HG02571 (cell line): ENCODE data around the gene CCDC183.
"Not testable (repeated sequence)": the region's sequence is repeated elsewhere in the genome, so short reads cannot be mapped to it uniquely, and the experiment has no call there.

ENCODE experiments used
- ATAC-seq: cut with Tn5 transposase; IDR thresholded peaks from one replicate; pipeline ENCODE4 v1.9.1; 2021; ENCODE audit warnings: mild to moderate bottlenecking, moderate library complexity; ENCODE audit not compliant: unreplicated experiment

CCDC183 gene

GRCh38 chr9:136796238-136796774, at the start of gene CCDC183:
TSS of gene CCDC183 (plus strand) at chr9:136796338. CDS start at chr9:136796398, 60 bp downstream.
- no peak for ATAC-seq

- ATAC-seq = no peak
Measured at GRCh38 chr9:136746621-136747020, 49.5 kb upstream of the CCDC183 start.

GRCh38 chr9:136747161-136748060, 48.7 kb upstream of the CCDC183 start:
- ATAC-seq = no peak

- ATAC-seq = no peak
Measured at GRCh38 chr9:136748201-136748600, 47.9 kb upstream of the CCDC183 start, which contains the start of gene LCN6. TSS of gene LCN6 (minus strand) at chr9:136748525. CDS start at chr9:136748483, 42 bp downstream.

- ATAC-seq = no peak
Measured at GRCh38 chr9:136748666-136749611, 47.2 kb upstream of the CCDC183 start.

- no peak for ATAC-seq
Measured at GRCh38 chr9:136750526-136750925, 45.6 kb upstream of the CCDC183 start.

- ATAC-seq = no peak
Measured at GRCh38 chr9:136751244-136751643, 44.9 kb upstream of the CCDC183 start.

- ATAC-seq = no peak
Measured at GRCh38 chr9:136751814-136752213, 44.3 kb upstream of the CCDC183 start.

- ATAC-seq = no peak
Measured at GRCh38 chr9:136753371-136754058, 42.6 kb upstream of the CCDC183 start.

GRCh38 chr9:136754059-136754572, 42.0 kb upstream of the CCDC183 start:
- no peak for ATAC-seq

GRCh38 chr9:136754626-136755301, 41.4 kb upstream of the CCDC183 start:
- no peak for ATAC-seq

- ATAC-seq = not testable (repeated sequence)
Measured at GRCh38 chr9:136755302-136756133, 40.6 kb upstream of the CCDC183 start.

- no peak for ATAC-seq
Measured at GRCh38 chr9:136756134-136756438, 40.1 kb upstream of the CCDC183 start.

- no peak for ATAC-seq
Measured at GRCh38 chr9:136756836-136757235, 39.3 kb upstream of the CCDC183 start.

- no peak for ATAC-seq
Measured at GRCh38 chr9:136757328-136757727, 38.8 kb upstream of the CCDC183 start.

GRCh38 chr9:136757751-136758140, 38.4 kb upstream of the CCDC183 start:
- ATAC-seq = no peak

- ATAC-seq = no peak
Measured at GRCh38 chr9:136759001-136759400, 37.1 kb upstream of the CCDC183 start.

- ATAC-seq = no peak
Measured at GRCh38 chr9:136759436-136760325, 36.5 kb upstream of the CCDC183 start.
